K562 (cell line): Measurements from ENCODE around the gene PRSS38.

Experiments
- ARID3B ChIP-seq: fragments of 250-450 bp; sonication (Bioruptor Pico); IDR thresholded peaks from 2 replicates; pipeline ENCODE4 v1.4.0; 2020; ENCODE audit warnings: borderline replicate concordance
- BACH1 ChIP-seq: fragments of 200-800 bp; sonication (Bioruptor generic); IDR thresholded peaks from 2 replicates; pipeline ENCODE4 v1.6.1; 2016; ENCODE audit warnings: missing genetic modification characterization, missing compliant biosample characterization
- BHLHE40 ChIP-seq: IDR thresholded peaks from 2 replicates; pipeline ENCODE4 v1.6.1; 2011; ENCODE audit warnings: low read length, improper control_type of control experiment
- E2F1 ChIP-seq: sonication (generic); formaldehyde crosslinking; IDR thresholded peaks from 2 replicates; pipeline ENCODE4 v1.8.1; 2023; ENCODE audit warnings: mild to moderate bottlenecking, missing genetic modification reagents, moderate library complexity
- NFATC3 ChIP-seq: fragments of 450-650 bp; IDR thresholded peaks from 2 replicates; pipeline ENCODE4 v1.6.1; 2017; ENCODE audit warnings: mild to moderate bottlenecking
- NFE2L1 ChIP-seq: fragments of 450-650 bp; IDR thresholded peaks from 2 replicates; pipeline ENCODE4 v1.6.1; 2016; ENCODE audit warnings: missing genetic modification characterization, low read depth, mild to moderate bottlenecking, missing compliant biosample characterization, moderate library complexity, borderline replicate concordance
- POLR2A ChIP-seq: fragments of 450-650 bp; conservative IDR thresholded peaks from 2 replicates; pipeline ENCODE4 v1.6.1; 2016
- REST ChIP-seq, 2 experiments: fragments of 450-650 bp; formaldehyde crosslinking in 1 of 2; IDR thresholded peaks; 2 replicates each; pipeline versions ENCODE4 v1.4.0 to v1.6.1; 2014 to 2020; ENCODE audit warnings: mild to moderate bottlenecking in 2 of 2, borderline replicate concordance in 1 of 2, low read depth in 1 of 2
- SETDB1 ChIP-seq: IDR thresholded peaks from one replicate; pipeline ENCODE4 v1.6.1; 2012; ENCODE audit warnings: low read length, control low read depth, inconsistent platforms
- SP1 ChIP-seq: sonication (generic); formaldehyde crosslinking; IDR thresholded peaks from 2 replicates; pipeline ENCODE4 v1.8.1; 2022; ENCODE audit warnings: mild to moderate bottlenecking, missing genetic modification reagents
- U2AF1 ChIP-seq: fragments of 200-400 bp; formaldehyde crosslinking; optimal IDR thresholded peaks from 2 replicates; pipeline ENCODE3; 2017; ENCODE audit warnings: mild to moderate bottlenecking, low read depth, low read length, moderate library complexity
- USF2 ChIP-seq: sonication (generic); formaldehyde crosslinking; IDR thresholded peaks from 2 replicates; pipeline ENCODE4 v1.5.0; 2020; ENCODE audit warnings: missing genetic modification reagents
- ZNF121 ChIP-seq: sonication (generic); formaldehyde crosslinking; conservative IDR thresholded peaks from 2 replicates; pipeline ENCODE4 v1.8.0; 2022; ENCODE audit warnings: missing genetic modification reagents
- ZNF280B ChIP-seq: fragments of 250-450 bp; sonication (Bioruptor Pico); IDR thresholded peaks from 2 replicates; pipeline ENCODE4 v1.5.1; 2021; ENCODE audit warnings: mild to moderate bottlenecking

GRCh38 chr1:227777156-227777555 is 38.3 kb upstream of the PRSS38 start:
- TF ChIP-seq NFATC3 (no peak), BACH1 (tag) (no peak), E2F1 (CRISPR knock-in tag) (no peak), SP1 (no peak), ZNF280B (CRISPR knock-in tag) (no peak), ARID3B (no peak), BHLHE40 (no peak), REST (IDR thresholded peaks at IDR 0.05; ENCODE audit: borderline replicate concordance) (no peak), REST (CRISPR knock-in tag; IDR thresholded peaks at IDR 0.05; ENCODE audit: low read depth) (no peak), POLR2A (no peak), ZNF121 (CRISPR knock-in tag) (no peak), SETDB1 (no peak), USF2 (CRISPR knock-in tag) (no peak), U2AF1 (no peak), NFE2L1 (tag) (no peak)
